H1 (cell line): ENCODE measurements around the gene KIAA0586. TPM values are rescaled to one million over a fixed set of nuclear protein-coding genes. Genes with fewer than 3 reads are reported as not detected.

Source experiments
- CTCF ChIA-PET: fragments of 300-600 bp; sonication (Branson Sonifier 250); formaldehyde crosslinking; loops from one replicate; lab custom pipeline; 2021; ENCODE audit not compliant: partially characterized antibody; lab: Charles Lee
- POLR2A ChIA-PET: fragments of 300-600 bp; sonication (Branson Sonifier 250); formaldehyde crosslinking; loops from one replicate; lab custom pipeline; 2021; ENCODE audit warnings: inconsistent platforms; ENCODE audit not compliant: partially characterized antibody; lab: Charles Lee
- DNase-seq, 2 experiments: peaks; one replicate each; pipeline versions ENCODE4 v3.0.0 to v3.0.0-alpha.2; 2010 to 2022; ENCODE audit warnings: low spot score in 2 of 2, low read depth in 1 of 2, mixed read lengths in 1 of 2
- FAIRE-seq: peaks from 2 replicates; lab custom pipeline; 2011; peaks lifted over from hg19 to GRCh38; lab: Jason Lieb, UNC
- H2AFZ ChIP-seq: 2 replicates; pipeline ENCODE4 v1.8.1; 2012; ENCODE audit warnings: low read length, inconsistent platforms
- H2AK5ac ChIP-seq: 2 replicates; pipeline ENCODE4 v1.6.1; 2013; ENCODE audit warnings: low read depth, low read length
- H2BK120ac ChIP-seq: replicated peaks from 2 replicates; pipeline ENCODE3; 2013; ENCODE audit warnings: low read depth, low read length, inconsistent platforms
- H2BK12ac ChIP-seq: 2 replicates; pipeline ENCODE4 v1.6.1; 2013; ENCODE audit warnings: low read depth, low read length
- H2BK15ac ChIP-seq: 2 replicates; pipeline ENCODE4 v1.6.1; 2013; ENCODE audit warnings: low read length
- H2BK20ac ChIP-seq: 2 replicates; pipeline ENCODE4 v1.6.1; 2013; ENCODE audit warnings: low read length
- H2BK5ac ChIP-seq: 2 replicates; pipeline ENCODE4 v1.6.1; 2013; ENCODE audit warnings: low read depth, low read length
- H3K14ac ChIP-seq: 2 replicates; pipeline ENCODE4 v1.6.1; 2013; ENCODE audit warnings: inconsistent platforms; ENCODE audit not compliant: insufficient read length
- H3K18ac ChIP-seq: 2 replicates; pipeline ENCODE4 v1.6.1; 2013; ENCODE audit warnings: low read length; ENCODE audit errors: extremely low read depth
- H3K23ac ChIP-seq: 2 replicates; pipeline ENCODE4 v1.6.1; 2013; ENCODE audit warnings: inconsistent platforms; ENCODE audit not compliant: insufficient read length
- H3K23me2 ChIP-seq: 2 replicates; pipeline ENCODE4 v1.6.1; 2013; ENCODE audit warnings: low read depth, low read length
- H3K27ac ChIP-seq: 2 replicates; pipeline ENCODE4 v1.6.1; 2011; ENCODE audit warnings: low read depth, low read length, inconsistent platforms
- H3K27me3 ChIP-seq, 4 experiments: replicated peaks in 1 of 4; 1 replicate in 1 of 4; 2 replicates in 3 of 4; pipeline versions ENCODE4 v1.6.1 to v1.8.1; 2011 to 2013; ENCODE audit warnings: low read length in 3 of 4, mild to moderate bottlenecking in 3 of 4, inconsistent platforms in 2 of 4, mixed read lengths in 2 of 4, moderate library complexity in 1 of 4; ENCODE audit not compliant: control insufficient read depth in 3 of 4, insufficient read depth in 3 of 4; ENCODE audit errors: extremely low read depth in 1 of 4
- H3K36me3 ChIP-seq, 4 experiments: 2 replicates each; pipeline versions ENCODE4 v1.6.1 to v1.8.1; 2011 to 2013; ENCODE audit warnings: mild to moderate bottlenecking in 4 of 4, low read length in 3 of 4, moderate library complexity in 2 of 4, control low read depth in 1 of 4, inconsistent platforms in 1 of 4; ENCODE audit not compliant: insufficient read depth in 4 of 4, control insufficient read depth in 2 of 4
- H3K4ac ChIP-seq: replicated peaks from 2 replicates; pipeline ENCODE3; 2013; ENCODE audit warnings: low read length, low read depth, mixed read lengths, inconsistent platforms; ENCODE audit not compliant: insufficient read length
- H3K4me1 ChIP-seq, 4 experiments: replicated peaks in 1 of 4; 1 replicate in 1 of 4; 2 replicates in 3 of 4; pipeline versions ENCODE4 v1.6.1 to v1.8.1; 2011 to 2013; ENCODE audit warnings: low read length in 3 of 4, inconsistent platforms in 2 of 4, mixed read lengths in 1 of 4; ENCODE audit not compliant: insufficient read depth in 4 of 4, control insufficient read depth in 3 of 4
- H3K4me2 ChIP-seq, 2 experiments: 2 replicates each; pipeline versions ENCODE4 v1.6.1 to v1.8.1; 2011 to 2013; ENCODE audit warnings: low read depth in 2 of 2, low read length in 2 of 2, control low read depth in 1 of 2, inconsistent platforms in 1 of 2, mild to moderate bottlenecking in 1 of 2; ENCODE audit not compliant: insufficient read depth in 1 of 2
- H3K4me3 ChIP-seq, 4 experiments: fragments of 200-600, 300-600 bp in 1 of 4; sonication (generic), shearing (Covaris generic), sonication (Bioruptor Twin) in 1 of 4; 2 replicates each; pipeline versions ENCODE4 v1.5.1 to v1.8.1; 2011 to 2016; ENCODE audit warnings: low read length in 4 of 4, low read depth in 3 of 4, control low read depth in 2 of 4, inconsistent platforms in 2 of 4, mild to moderate bottlenecking in 2 of 4, mixed read lengths in 1 of 4, moderate library complexity in 1 of 4; ENCODE audit not compliant: insufficient read depth in 2 of 4; ENCODE audit errors: extremely low read depth in 1 of 4
- H3K56ac ChIP-seq: replicated peaks from 2 replicates; pipeline ENCODE3; 2013; ENCODE audit warnings: low read depth, mild to moderate bottlenecking, mixed read lengths, low read length, inconsistent platforms; ENCODE audit not compliant: insufficient read length
- H3K79me1 ChIP-seq: 2 replicates; pipeline ENCODE4 v1.6.1; 2013; ENCODE audit warnings: low read depth, low read length, control low read depth
- H3K79me2 ChIP-seq, 2 experiments: 2 replicates each; pipeline versions ENCODE4 v1.6.1 to v1.8.1; 2012 to 2013; ENCODE audit warnings: low read length in 2 of 2, mild to moderate bottlenecking in 2 of 2, inconsistent platforms in 1 of 2; ENCODE audit not compliant: insufficient read depth in 2 of 2, control insufficient read depth in 1 of 2
- H3K9ac ChIP-seq, 4 experiments: replicated peaks in 1 of 4; 1 replicate in 1 of 4; 2 replicates in 3 of 4; pipeline versions ENCODE4 v1.6.1 to v1.8.1; 2011 to 2013; ENCODE audit warnings: low read depth in 3 of 4, low read length in 3 of 4, control low read depth in 2 of 4, mild to moderate bottlenecking in 2 of 4, moderate library complexity in 2 of 4, inconsistent platforms in 1 of 4; ENCODE audit errors: extremely low read depth in 1 of 4
- H3K9me3 ChIP-seq, 2 experiments: 2 replicates each; pipeline versions ENCODE4 v1.6.1 to v1.8.1; 2012 to 2013; ENCODE audit warnings: mild to moderate bottlenecking in 2 of 2, moderate library complexity in 2 of 2, control low read depth in 1 of 2, inconsistent platforms in 1 of 2, low read depth in 1 of 2, low read length in 1 of 2, mixed read lengths in 1 of 2; ENCODE audit not compliant: insufficient read depth in 2 of 2
- H4K20me1 ChIP-seq, 2 experiments: replicated peaks in 1 of 2; 2 replicates each; pipeline versions ENCODE3 to v1.8.1; 2011 to 2013; ENCODE audit warnings: inconsistent platforms in 2 of 2, low read length in 2 of 2, mild to moderate bottlenecking in 1 of 2; ENCODE audit not compliant: insufficient read depth in 2 of 2, control insufficient read depth in 1 of 2
- H4K5ac ChIP-seq: 2 replicates; pipeline ENCODE4 v1.6.1; 2013; ENCODE audit warnings: low read length, low read depth, mixed read lengths, inconsistent platforms; ENCODE audit not compliant: insufficient read length
- H4K8ac ChIP-seq: 2 replicates; pipeline ENCODE4 v1.8.0; 2013; ENCODE audit warnings: mild to moderate bottlenecking, moderate library complexity, low read length, inconsistent platforms; ENCODE audit not compliant: insufficient read depth; ENCODE audit errors: extremely low read depth
- H4K91ac ChIP-seq: replicated peaks from 2 replicates; pipeline ENCODE3; 2013; ENCODE audit warnings: low read length, mixed read lengths, inconsistent platforms; ENCODE audit not compliant: insufficient read length
- ATF2 ChIP-seq: IDR thresholded peaks from 2 replicates; pipeline ENCODE4 v1.6.1; 2012; ENCODE audit warnings: low read length, inconsistent platforms
- MAFK ChIP-seq: IDR thresholded peaks from 2 replicates; pipeline ENCODE4 v1.6.1; 2012; ENCODE audit warnings: low read depth, mild to moderate bottlenecking, improper control_type of control experiment, low read length
- WGBS, 2 experiments: shearing (Covaris generic) in 1 of 2; methylation state at CpG; one replicate each; pipeline versions ENCODE4 v1.1.6 to v1.1.7; 2013 to 2015; ENCODE audit warnings: low lambda C conversion rate in 2 of 2, mixed read lengths in 2 of 2, inconsistent platforms in 1 of 2, low coverage in 1 of 2, missing lambda C conversion rate in 1 of 2; ENCODE audit not compliant: insufficient replicate concordance in 2 of 2, insufficient coverage in 1 of 2, insufficient read length in 1 of 2; ENCODE audit errors: extremely low coverage in 1 of 2, missing lambda C conversion rate in 1 of 2; 5-methylcytosine and 5-hydroxymethylcytosine counted together
- polyA plus RNA-seq, 7 experiments: library from polyadenylated mRNA; depleted of rRNA in 3 of 7; stranded (reverse) in 5 of 7; unstranded in 2 of 7; fragments of >200 nt in 5 of 7; fragments of 200-250 nt in 2 of 7; gene quantifications; 1 replicate in 5 of 7; 2 replicates in 1 of 7; 4 replicates in 1 of 7; pipeline versions ENCODE4 v1.2.1 to v1.2.3, GENCODE V29; 2011 to 2013; ENCODE audit warnings: missing spikeins in 2 of 7, mixed read lengths in 2 of 7
- total RNA-seq: library from RNA; stranded (reverse); fragmentation: NEBNext Ultra II Directional; extraction: Animal tissue kit (Norgen Biotek cat#: 25700); gene quantifications from 2 replicates; pipeline ENCODE4 v1.2.1, GENCODE V29; 2021

KIAA0586 gene
- total and polyA plus RNA-seq, 2 of the 8 experiments (the other 6 are each of a cell fraction or from before 2014, with no cell fraction given), result 7.2 to 24.8 TPM

- POLR2A ChIA-PET, result no interaction called here
- no peak overlapping the region for H4K8ac ChIP-seq
- H2AFZ ChIP-seq, result no peak overlapping the region
- no peak overlapping the region for H2BK120ac ChIP-seq
- no peak overlapping the region for H3K9ac ChIP-seq
- H4K91ac ChIP-seq, result no peak overlapping the region
- peaks cover 5 to 48% (median 22%) of the 10 kb centered on the region in 4 experiments; a peak in 6 of 8 replicates for H3K36me3 ChIP-seq
- H3K4me2 ChIP-seq, result no peak overlapping the region
- no peak overlapping the region for H2BK5ac ChIP-seq
- FAIRE-seq (no peak), DNase-seq (no peak)
- no peaks in the 10 kb centered on the region for H3K79me1 ChIP-seq
- WGBS, 2 experiments, result 100% methylated on average over 1 of the region's 1 CpG; no CpG with 5 or more reads in 1 of the 2 experiments
- H3K27me3 ChIP-seq, result no peaks in the 10 kb centered on the region
- no peak overlapping the region for H3K4me3 ChIP-seq
- H3K4me1 ChIP-seq, result peaks cover 0 to 3% (median 0%) of the 10 kb centered on the region in 4 experiments; a peak in 1 of 7 replicates
- no peak overlapping the region for H2BK12ac ChIP-seq
- H3K9me3 ChIP-seq, result no peaks in the 10 kb centered on the region
- no peak overlapping the region for H2BK20ac ChIP-seq
- no peak overlapping the region for H3K23ac ChIP-seq
- H3K23me2 ChIP-seq, result no peaks in the 10 kb centered on the region
- no peak for TF ChIP-seq ATF2
- TF ChIP-seq MAFK, result no peak
- no peak overlapping the region for H2AK5ac ChIP-seq
- H3K27ac ChIP-seq, result no peak overlapping the region
- H4K5ac ChIP-seq, result no peak overlapping the region
- H3K18ac ChIP-seq, result no peak overlapping the region
- H3K4ac ChIP-seq, result no peak overlapping the region
- peaks cover 0 to 3% of the 10 kb centered on the region in 2 experiments for H4K20me1 ChIP-seq
- CTCF ChIA-PET, result no interaction called here
- H3K14ac ChIP-seq, result no peak overlapping the region
- no peak overlapping the region for H2BK15ac ChIP-seq
- H3K56ac ChIP-seq, result no peak overlapping the region
- peaks cover 0 to 6% of the 10 kb centered on the region in 2 experiments; a peak in 3 of 4 replicates for H3K79me2 ChIP-seq
These were observed 12.7 kb upstream of the KIAA0586 start for GRCh38 chr14:58414845-58415244.
